ENCODE measurements around the gene KDM2A.
A peak's percentile ranks its signal among the peaks of the same experiment; 100 is the strongest.

Gene KDM2A

GRCh38 chr11:67262731-67263675, 143.9 kb downstream of the KDM2A start:
- DNase-seq = peak; percentile 41 to 71

GRCh38 chr11:67264260-67264659, 145.2 kb downstream of the KDM2A start:
- no peak for DNase-seq

GRCh38 chr11:67264877-67265632, 146.0 kb downstream of the KDM2A start:
- DNase-seq = no peak

- peak in 1 of 2 experiments; percentile 39 for DNase-seq
These were observed 146.8 kb downstream of the KDM2A start for GRCh38 chr11:67265633-67266448.

GRCh38 chr11:67266449-67267187, 147.6 kb downstream of the KDM2A start, which contains the start of gene GRK2:
GRK2 (plus strand) TSS chr11:67266473; CDS start chr11:67266700, 227 bp downstream.
- peak in 1 of 2 experiments; percentile 28 for DNase-seq

- no peak for DNase-seq
These were observed 148.4 kb downstream of the KDM2A start for GRCh38 chr11:67267188-67268080.

- DNase-seq = no peak
These were observed 149.3 kb downstream of the KDM2A start for GRCh38 chr11:67268081-67268961.

- DNase-seq = no peak
These were observed 149.9 kb downstream of the KDM2A start for GRCh38 chr11:67268962-67269268.

- no peak for DNase-seq
These were observed 150.6 kb downstream of the KDM2A start for GRCh38 chr11:67269401-67270255.

- no peak for DNase-seq
These were observed 151.5 kb downstream of the KDM2A start for GRCh38 chr11:67270256-67271204.

GRCh38 chr11:67271205-67271540, 152.1 kb downstream of the KDM2A start:
- DNase-seq = no peak

- DNase-seq = no peak
These were observed 152.7 kb downstream of the KDM2A start for GRCh38 chr11:67271541-67272284.

- no peak for DNase-seq
These were observed 153.5 kb downstream of the KDM2A start for GRCh38 chr11:67272327-67273259.

GRCh38 chr11:67273260-67273990, 154.4 kb downstream of the KDM2A start:
- no peak for DNase-seq

Measured in NCI-H524 (cell line).